Ammon's horn (tissue), 1 donor: Measurements from ENCODE around the gene LGR4.
"Not testable (repeated sequence)": the region's sequence is repeated elsewhere in the genome, so short reads cannot be mapped to it uniquely, and the experiment has no call there.

ENCODE experiments used
- DNase-seq: peaks from one replicate; pipeline ENCODE4 v3.0.0-alpha.2; 2016; ENCODE audit warnings: low spot score

LGR4 gene

DNA sequence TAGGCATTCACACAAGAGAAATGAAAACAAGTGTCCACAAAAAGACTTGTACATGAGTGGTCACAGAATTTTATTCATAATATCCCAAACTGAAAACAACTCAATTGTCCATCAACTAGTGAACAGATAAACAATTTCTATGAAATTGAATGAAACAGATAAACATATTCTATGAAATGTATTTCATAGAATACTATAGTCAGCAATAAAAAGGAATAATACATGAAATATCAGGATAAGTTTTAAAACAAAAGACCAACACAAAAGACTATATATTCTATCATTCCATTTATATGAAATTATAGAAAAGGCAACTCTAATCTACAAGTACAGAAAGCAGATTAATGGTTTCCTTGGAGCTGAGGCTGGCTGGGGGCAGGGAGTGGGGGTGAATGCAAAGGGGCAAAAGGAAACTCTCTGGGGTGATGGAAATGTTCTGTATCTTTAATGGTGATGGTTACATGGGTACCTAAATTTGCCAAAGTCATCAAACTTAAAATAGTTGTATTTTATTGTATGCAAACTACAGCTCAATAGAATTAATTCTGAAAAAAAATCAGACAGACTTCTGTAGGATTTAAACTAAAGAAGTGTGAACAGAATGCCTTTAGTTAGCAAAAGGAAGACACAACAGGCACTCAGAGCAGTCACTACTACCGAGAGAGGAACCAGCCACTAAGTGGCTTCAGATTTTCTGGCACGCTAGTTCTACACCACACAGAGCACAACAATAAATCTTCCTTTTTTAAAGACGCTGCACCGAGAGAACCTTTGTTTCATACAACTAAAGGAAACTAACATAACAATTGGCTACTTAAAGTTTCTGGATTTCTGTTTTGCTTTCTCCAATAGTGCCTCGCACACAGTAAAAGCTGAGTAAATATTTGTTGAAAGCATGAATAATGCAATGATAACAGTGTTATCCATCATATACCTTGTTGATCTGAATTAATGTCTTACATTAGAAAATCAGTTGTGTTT, 124.9 kb downstream of the LGR4 start:
- no peak for DNase-seq

DNA sequence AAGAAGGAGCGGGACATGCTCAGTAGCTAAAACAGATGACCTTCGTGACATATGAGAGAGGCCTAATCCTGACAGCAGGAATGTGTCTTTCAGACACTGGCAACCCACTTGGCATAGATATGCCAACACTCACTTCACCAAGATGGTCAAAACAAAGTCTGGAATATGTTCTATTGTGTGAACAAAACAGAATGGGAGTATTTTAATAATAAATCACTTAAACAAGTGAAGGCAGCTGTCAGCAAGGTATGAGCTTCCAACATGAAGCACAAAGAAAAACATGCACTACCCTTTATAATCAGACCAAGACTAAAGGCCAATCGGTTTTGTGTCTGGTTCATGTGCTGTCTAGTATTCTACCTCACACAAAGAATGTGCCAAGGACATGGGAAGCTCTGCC, 132.6 kb downstream of the LGR4 start:
- no peak for DNase-seq

GRCh38 chr11:27334764-27335163, 137.8 kb downstream of the LGR4 start:
- DNase-seq, result not testable (repeated sequence)

- no peak for DNase-seq
Observed at GRCh38 chr11:27331981-27332380, 140.6 kb downstream of the LGR4 start.

DNA sequence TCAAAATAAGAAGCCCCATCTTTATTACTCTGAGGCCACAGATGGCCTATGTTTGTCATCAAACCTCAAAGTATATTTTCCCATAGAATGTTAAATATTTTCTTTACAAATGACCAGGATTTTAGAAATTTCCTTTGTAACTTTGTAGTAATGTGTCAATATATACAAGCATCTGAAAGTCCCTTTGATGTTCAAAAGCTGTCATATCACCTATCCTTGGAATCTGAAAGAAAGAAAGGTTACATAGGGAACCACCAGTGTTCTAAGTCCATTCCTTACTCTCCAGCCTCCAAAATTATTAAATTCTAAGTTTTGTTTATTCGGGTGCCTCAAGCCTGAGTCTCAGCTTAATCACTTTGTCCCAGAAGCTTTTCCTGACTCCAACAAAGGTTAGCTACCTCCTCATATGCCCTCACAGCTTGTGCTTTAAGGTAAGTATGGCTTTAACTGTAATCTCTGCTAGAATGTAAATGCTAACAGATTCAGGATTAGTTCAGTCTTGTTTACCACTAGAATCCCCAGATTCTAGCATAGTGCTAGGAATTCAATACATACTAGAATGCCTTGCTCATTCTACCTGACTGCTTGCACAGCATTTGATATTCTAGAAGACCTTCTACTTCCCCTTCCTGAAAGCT, 141.8 kb downstream of the LGR4 start:
- DNase-seq, result no peak

DNA sequence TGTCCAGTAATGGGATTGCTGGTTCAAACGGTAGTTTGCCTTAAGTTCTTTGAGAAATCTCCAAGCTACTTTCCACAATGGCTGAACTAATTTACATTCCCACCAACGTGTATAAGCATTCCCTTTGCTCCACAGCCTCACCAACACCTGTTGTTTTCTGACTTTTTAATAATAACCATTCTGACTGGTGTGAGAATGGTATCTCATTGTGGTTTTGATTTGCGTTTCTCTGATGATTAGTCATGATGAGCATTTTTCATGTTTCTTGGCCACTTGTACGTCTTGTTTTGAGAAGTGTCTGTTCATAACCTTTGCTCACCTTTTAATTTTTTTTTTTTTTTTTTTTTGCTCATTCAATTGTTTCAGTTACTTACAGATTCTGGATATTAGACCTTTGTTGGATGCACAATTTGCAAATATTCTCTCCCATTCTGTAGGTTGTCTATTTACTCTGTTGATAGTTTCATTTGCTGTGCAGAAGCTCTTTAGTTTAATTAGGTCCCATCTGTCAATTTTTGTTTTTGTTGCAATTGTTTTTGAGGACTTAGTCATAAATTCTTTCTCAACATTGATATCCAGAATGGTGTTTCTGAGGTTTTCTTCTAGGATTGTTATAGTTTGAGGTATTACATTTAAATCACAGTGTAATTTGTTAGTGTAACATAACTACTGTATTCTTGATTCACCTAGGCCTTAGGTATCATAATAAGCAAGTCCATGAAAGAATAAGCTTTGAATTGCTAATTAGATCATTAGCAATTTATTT, 142.5 kb downstream of the LGR4 start:
- DNase-seq, result no peak

DNA sequence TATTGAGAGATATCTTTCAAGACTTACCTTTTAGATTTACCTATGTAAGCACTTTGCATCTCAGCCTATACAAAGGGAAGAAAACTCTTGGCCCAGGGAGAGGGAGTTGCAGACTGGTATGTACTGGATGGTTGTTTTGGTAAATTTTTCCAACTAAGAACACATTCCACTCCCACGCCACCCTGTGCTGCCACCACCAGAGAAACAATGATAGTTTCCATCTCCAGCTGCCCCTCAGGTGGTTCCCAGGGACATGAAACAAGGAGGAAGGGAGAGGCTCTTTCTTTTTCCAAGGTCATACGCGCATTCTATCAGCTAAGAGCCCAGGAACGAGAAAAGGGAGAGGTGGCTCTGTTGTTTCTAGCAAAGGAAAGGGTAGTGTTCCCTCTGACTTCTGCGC, 144.0 kb downstream of the LGR4 start:
- DNase-seq, result no peak

- not testable (repeated sequence) for DNase-seq
Observed at GRCh38 chr11:27327064-27327463, 145.5 kb downstream of the LGR4 start.

DNA sequence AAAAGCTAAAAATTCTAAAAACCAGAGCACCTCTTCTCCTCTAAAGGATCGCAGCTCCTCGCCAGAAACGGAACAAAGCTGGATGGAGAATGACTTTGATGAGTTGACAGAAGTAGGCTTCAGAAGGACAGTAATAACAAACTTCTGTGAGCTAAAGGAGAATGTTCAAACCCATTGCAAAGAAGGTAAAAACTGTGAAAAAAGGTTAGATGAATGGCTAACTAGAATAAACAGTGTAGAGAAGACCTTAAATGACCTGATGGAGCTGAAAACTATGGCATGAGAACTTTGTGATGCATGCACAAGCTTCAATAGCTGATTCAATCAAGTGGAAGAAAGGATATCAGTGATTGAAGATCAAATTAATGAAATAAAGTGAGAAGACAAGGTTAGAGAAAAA, 150.4 kb downstream of the LGR4 start:
- not testable (repeated sequence) for DNase-seq

DNA sequence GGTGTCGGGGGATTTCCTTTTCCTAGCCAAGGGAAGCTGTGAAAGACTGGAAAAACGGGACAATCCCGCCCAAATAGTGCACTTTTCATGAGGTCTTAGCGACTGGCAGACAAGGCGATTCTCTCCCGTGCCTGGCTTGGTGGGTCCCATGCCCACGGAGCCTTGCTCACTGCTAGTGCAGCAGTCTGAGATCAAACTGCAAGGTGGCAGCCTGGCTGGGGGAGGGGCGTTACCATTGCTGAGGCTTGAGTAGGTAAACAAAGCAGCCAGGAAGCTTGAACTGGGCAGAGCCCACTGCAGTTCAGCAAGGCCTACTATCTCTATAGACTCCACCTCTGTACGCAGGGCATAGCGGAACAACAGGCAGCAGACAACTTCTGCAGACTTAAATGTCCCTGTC, 151.2 kb downstream of the LGR4 start:
- DNase-seq, result not testable (repeated sequence)

- DNase-seq, result no peak
Observed at GRCh38 chr11:27319072-27319471, 153.5 kb downstream of the LGR4 start.

- no peak for DNase-seq
Observed at GRCh38 chr11:27317751-27318150, 154.8 kb downstream of the LGR4 start.
